HepG2 (cell line): Measurements from ENCODE around the gene FN1. TPM values are rescaled to one million over a fixed set of nuclear protein-coding genes. Genes with fewer than 3 reads are reported as not detected.
A peak's percentile ranks its signal among the peaks of the same experiment; 100 is the strongest.

Source experiments
- ATAC-seq: fragments of 200-7000 bp; cut with Tn5 transposase; 3 replicates; pipeline ENCODE4 v1.9.1; 2020; ENCODE audit warnings: mild to moderate bottlenecking, moderate library complexity
- BruUV-seq: library from RNA; stranded (reverse); fragments of 400-500 nt; replicated peaks from 2 replicates; lab custom pipeline; 2021; lab: Mats Ljungman, UMichigan
- CTCF ChIA-PET: fragments of 300-600 bp; formaldehyde crosslinking; extraction: SDS; loops from one replicate; lab custom pipeline; 2021; ENCODE audit warnings: low total read pairs, inconsistent platforms, low intra/inter-chr PET ratio; lab: Yijun Ruan, JAX
- POLR2A ChIA-PET: fragments of 350-600 bp; sonication (Branson Sonifier 250); formaldehyde crosslinking; loops from one replicate; lab custom pipeline; 2020; ENCODE audit warnings: antibody characterized with exemption, inconsistent platforms; lab: Yijun Ruan, JAX
- DNase-seq: peaks from one replicate; pipeline ENCODE4 v3.0.0-alpha.2; 2015; ENCODE audit warnings: low spot score
- FAIRE-seq: peaks from 3 replicates; lab custom pipeline; 2011; peaks lifted over from hg19 to GRCh38; lab: Jason Lieb, UNC
- H2AFZ ChIP-seq: one replicate; pipeline ENCODE4 v1.6.1; 2011; ENCODE audit warnings: low read length, inconsistent platforms
- H3K27ac ChIP-seq: fragments of 300-600 bp; 3 replicates; pipeline ENCODE4 v1.8.0; 2011; ENCODE audit warnings: mixed run types, mild to moderate bottlenecking, mixed read lengths, low read length, inconsistent platforms; ENCODE audit not compliant: insufficient read depth; ENCODE audit errors: extremely low read length
- H3K27me3 ChIP-seq, 2 experiments: fragments of 200-600 bp in 1 of 2; 2 replicates in 1 of 2; 3 replicates in 1 of 2; pipeline versions ENCODE4 v1.6.0 to v1.8.0; 2011; ENCODE audit warnings: low read length in 2 of 2, mild to moderate bottlenecking in 2 of 2, moderate library complexity in 2 of 2, inconsistent platforms in 1 of 2; ENCODE audit not compliant: insufficient read depth in 2 of 2, control insufficient read depth in 1 of 2
- H3K36me3 ChIP-seq, 2 experiments: fragments of 200-600 bp in 1 of 2; replicated peaks in 1 of 2; 2 replicates in 1 of 2; 3 replicates in 1 of 2; pipeline versions ENCODE4 v1.5.1 to v1.8.0; 2011; ENCODE audit warnings: low read length in 2 of 2, inconsistent platforms in 1 of 2; ENCODE audit not compliant: insufficient read depth in 2 of 2, control insufficient read depth in 1 of 2
- H3K4me1 ChIP-seq: 2 replicates; pipeline ENCODE4 v1.5.1; 2012; ENCODE audit warnings: low read length, inconsistent platforms; ENCODE audit not compliant: insufficient read depth
- H3K4me2 ChIP-seq: 2 replicates; pipeline ENCODE4 v1.6.0; 2011; ENCODE audit warnings: low read depth, low read length, inconsistent platforms
- H3K4me3 ChIP-seq, 3 experiments: fragments of 200-600 bp in 1 of 3; sonication (generic), shearing (Covaris generic) in 1 of 3; replicated peaks in 1 of 3; 2 replicates each; pipeline ENCODE4 v1.5.1; 2011 to 2016; ENCODE audit warnings: low read length in 3 of 3, inconsistent platforms in 2 of 3, low read depth in 2 of 3, mild to moderate bottlenecking in 2 of 3, control low read depth in 1 of 3, mixed read lengths in 1 of 3; ENCODE audit not compliant: insufficient read depth in 1 of 3
- H3K79me2 ChIP-seq: one replicate; pipeline ENCODE4 v1.6.1; 2011; ENCODE audit warnings: low read length, inconsistent platforms; ENCODE audit not compliant: insufficient read depth
- H3K9ac ChIP-seq: 2 replicates; pipeline ENCODE4 v1.6.0; 2011; ENCODE audit warnings: mild to moderate bottlenecking, low read depth, low read length, inconsistent platforms; ENCODE audit not compliant: insufficient read depth
- H3K9me3 ChIP-seq: 2 replicates; pipeline ENCODE4 v1.5.1; 2012; ENCODE audit warnings: mild to moderate bottlenecking, low read length
- H4K20me1 ChIP-seq: 2 replicates; pipeline ENCODE4 v1.6.0; 2011; ENCODE audit warnings: inconsistent platforms, mild to moderate bottlenecking, low read length, moderate library complexity; ENCODE audit not compliant: insufficient read depth
- AGO2 ChIP-seq: fragments of 200-400 bp; formaldehyde crosslinking; optimal IDR thresholded peaks from 2 replicates; pipeline ENCODE3; 2017; ENCODE audit warnings: mild to moderate bottlenecking, low read depth, low read length, moderate library complexity
- ATRX ChIP-seq: sonication (generic); formaldehyde crosslinking; IDR thresholded peaks from 2 replicates; pipeline ENCODE4 v1.4.0; 2020; ENCODE audit warnings: missing genetic modification reagents, borderline replicate concordance
- CBFB ChIP-seq: sonication (generic); formaldehyde crosslinking; IDR thresholded peaks from 2 replicates; pipeline ENCODE4 v1.4.0; 2020; ENCODE audit warnings: missing genetic modification reagents
- FOSL2 ChIP-seq: sonication (generic); formaldehyde crosslinking; IDR thresholded peaks from 2 replicates; pipeline ENCODE4 v1.4.0; 2020; ENCODE audit warnings: missing genetic modification reagents
- MAFG ChIP-seq: sonication (generic); formaldehyde crosslinking; IDR thresholded peaks from 2 replicates; pipeline ENCODE4 v1.5.1; 2020; ENCODE audit warnings: mild to moderate bottlenecking, missing genetic modification reagents
- NFIC ChIP-seq: IDR thresholded peaks from 2 replicates; pipeline ENCODE4 v1.6.1; 2012; ENCODE audit warnings: mild to moderate bottlenecking, low read length, inconsistent platforms
- RBFOX2 ChIP-seq: fragments of 200-400 bp; formaldehyde crosslinking; IDR thresholded peaks from 2 replicates; pipeline ENCODE4 v1.6.1; 2017; ENCODE audit warnings: low read depth, mild to moderate bottlenecking, low read length
- RBM22 ChIP-seq: fragments of 200-400 bp; formaldehyde crosslinking; optimal IDR thresholded peaks from 2 replicates; pipeline ENCODE3; 2017; ENCODE audit warnings: mild to moderate bottlenecking, low read length, moderate library complexity
- SRSF9 ChIP-seq: fragments of 200-400 bp; formaldehyde crosslinking; IDR thresholded peaks from 2 replicates; pipeline ENCODE4 v1.6.1; 2018; ENCODE audit warnings: borderline replicate concordance, mild to moderate bottlenecking, low read depth, low read length; ENCODE audit not compliant: insufficient read depth, poor library complexity, severe bottlenecking
- ZC3H4 ChIP-seq: sonication (generic); formaldehyde crosslinking; IDR thresholded peaks from 2 replicates; pipeline ENCODE4 v1.4.0; 2020; ENCODE audit warnings: missing genetic modification reagents, borderline replicate concordance
- ZNF33A ChIP-seq: sonication (generic); formaldehyde crosslinking; IDR thresholded peaks from 2 replicates; pipeline ENCODE4 v1.5.1; 2020; ENCODE audit warnings: missing genetic modification reagents, mild to moderate bottlenecking, moderate library complexity, borderline replicate concordance
- ZNF883 ChIP-seq: sonication (generic); formaldehyde crosslinking; IDR thresholded peaks from 2 replicates; pipeline ENCODE4 v1.5.1; 2020; ENCODE audit warnings: mild to moderate bottlenecking, missing genetic modification reagents; ENCODE audit errors: not compliant biosample characterization
- ZSCAN9 ChIP-seq: IDR thresholded peaks from 2 replicates; pipeline ENCODE4 v1.6.1; 2016; ENCODE audit warnings: borderline replicate concordance
- WGBS: methylation state at CpG from one replicate; pipeline ENCODE4 v1.1.6; 2017; ENCODE audit warnings: low lambda C conversion rate; 5-methylcytosine and 5-hydroxymethylcytosine counted together
- in situ Hi-C: cut with HindIII; loops from 2 replicates; pipeline ENCODE4 v1.10.0; 2017; ENCODE audit warnings: low pct_unique_long_range_greater_than_20kb; ENCODE audit not compliant: extremely low pct_ligation_motif_present
- intact Hi-C: fragments of 100-400 bp; cut with micrococcal nuclease; formaldehyde crosslinking; loops from one replicate; pipeline ENCODE4 v1.10.0; 2022; ENCODE audit not compliant: unreplicated experiment
- polyA plus RNA-seq, 8 experiments: library from polyadenylated mRNA; depleted of rRNA in 3 of 8; stranded (reverse) in 7 of 8; unstranded in 1 of 8; fragments of >200 nt; fragmentation: Illumina TruSeq in 4 of 8; extraction: Trizol in 4 of 8; gene quantifications; 2 replicates each; pipeline versions ENCODE4 v1.2.1 to v1.2.3, GENCODE V29; 2011 to 2016; ENCODE audit warnings: low read depth in 4 of 8, missing spikeins in 1 of 8, mixed read lengths in 1 of 8; ENCODE audit not compliant: insufficient read depth in 1 of 8
- total RNA-seq, 5 experiments: library from RNA; depleted of rRNA; stranded (reverse); fragments of >200 nt; fragmentation: Illumina TruSeq; extraction: Trizol; gene quantifications; 2 replicates each; pipeline ENCODE4 v1.2.3, GENCODE V29; 2016; ENCODE audit warnings: low read depth in 1 of 5
- TF ChIP-seq, protein P1 (sequence below): sonication (generic); formaldehyde crosslinking; IDR thresholded peaks from 2 replicates; pipeline ENCODE4 v1.4.0; 2020; ENCODE audit warnings: missing genetic modification reagents

FN1 gene
- total and polyA plus RNA-seq, 2 of the 13 experiments (the other 11 are each of a cell fraction or from before 2014, with no cell fraction given) = 1,847 to 6,471 TPM

DNA sequence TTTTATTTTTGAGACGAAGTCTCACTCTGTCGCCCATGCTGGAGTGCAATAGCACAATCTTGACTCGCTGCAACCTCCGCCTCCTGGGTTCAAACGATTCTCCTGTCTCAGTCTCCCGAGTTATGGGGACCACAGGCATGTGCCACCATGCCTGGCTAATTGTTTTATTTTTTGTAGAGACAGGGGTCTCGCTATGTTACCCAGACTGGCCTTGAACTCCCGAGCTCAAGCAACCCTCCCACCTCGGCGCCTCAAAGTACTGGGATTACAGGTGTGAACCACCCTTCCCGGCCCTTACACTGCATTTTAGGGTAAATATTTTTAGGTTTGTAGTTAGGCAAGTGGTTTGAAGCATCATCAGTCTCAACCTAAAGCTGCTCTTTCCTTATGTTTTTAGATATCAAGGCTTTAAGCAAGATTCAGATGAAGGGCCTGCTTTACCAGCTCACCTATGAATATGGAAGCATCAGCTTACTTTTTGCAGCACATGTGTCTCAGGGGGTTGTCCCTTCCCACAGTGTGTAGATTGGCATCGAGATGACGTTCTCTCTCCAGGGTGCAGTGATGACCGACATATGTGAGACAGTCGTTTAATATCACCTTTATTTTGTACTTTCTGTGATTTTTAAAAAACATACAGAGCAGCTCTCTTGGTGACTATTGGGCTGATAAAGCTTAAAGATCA lies 76.8 kb downstream of the FN1 start (continued):
- TF ChIP-seq, protein P1, sequence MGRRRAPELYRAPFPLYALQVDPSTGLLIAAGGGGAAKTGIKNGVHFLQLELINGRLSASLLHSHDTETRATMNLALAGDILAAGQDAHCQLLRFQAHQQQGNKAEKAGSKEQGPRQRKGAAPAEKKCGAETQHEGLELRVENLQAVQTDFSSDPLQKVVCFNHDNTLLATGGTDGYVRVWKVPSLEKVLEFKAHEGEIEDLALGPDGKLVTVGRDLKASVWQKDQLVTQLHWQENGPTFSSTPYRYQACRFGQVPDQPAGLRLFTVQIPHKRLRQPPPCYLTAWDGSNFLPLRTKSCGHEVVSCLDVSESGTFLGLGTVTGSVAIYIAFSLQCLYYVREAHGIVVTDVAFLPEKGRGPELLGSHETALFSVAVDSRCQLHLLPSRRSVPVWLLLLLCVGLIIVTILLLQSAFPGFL = no peak
- TF ChIP-seq MAFG (CRISPR knock-in tag) = no peak
- TF ChIP-seq ZC3H4 (CRISPR knock-in tag) = no peak; the same call in 1 of the 2 replicates
- TF ChIP-seq ZNF883 (CRISPR knock-in tag) = peak; percentile 61
- no peak for TF ChIP-seq ZSCAN9 (CRISPR knock-in tag)
- no peak for TF ChIP-seq ATRX (CRISPR knock-in tag)

- TF ChIP-seq RBFOX2 (peak; percentile 27; the same call in 1 of the 2 replicates), NFIC (0 out of 2 replicates have a peak, but pooled peaks have one; percentile 4), CBFB (peak; percentile 36; the same call in 1 of the 2 replicates), FOSL2 (CRISPR knock-in tag) (no peak), RBM22 (peak; percentile 67), ZNF33A (no peak), SRSF9 (no peak), AGO2 (peak; percentile 60)
- Histone ChIP-seq H3K4me1 (no peaks in the 10 kb centered on the region), H3K27me3 (no peaks in the 10 kb centered on the region), H4K20me1 (peaks cover 21% of the 10 kb centered on the region), H3K27ac (no peak overlapping the region), H3K79me2 (no peaks in the 10 kb centered on the region), H3K4me2 (no peak overlapping the region), H3K4me3 (no peak overlapping the region), H3K36me3 (peaks cover 16 to 30% of the 10 kb centered on the region in 2 experiments), H3K9ac (no peak overlapping the region), H3K9me3 (no peaks in the 10 kb centered on the region), H2AFZ (no peak overlapping the region)
- WGBS = 88% methylated on average over 4 of the region's 4 CpGs
- intact Hi-C loops (no loop called here), in situ Hi-C loops (loop anchor here (5.0 kb wide), 1 partner anchor 574 kb away; no protein-coding TSS in a partner anchor)
- DNase-seq (no peak), FAIRE-seq (no peak), ATAC-seq (no peak)
- no TSS peak for BruUV-seq
- POLR2A ChIA-PET = no interaction called here
- CTCF ChIA-PET = no interaction called here
These were observed 77.5 kb downstream of the FN1 start for GRCh38 chr2:215358312-215358845.
